ENCODE data around the gene ABCA12.

GRCh38 chr2:215032153-215032552 is 106.3 kb downstream of the ABCA12 start:
- TF ChIP-seq, protein P1, sequence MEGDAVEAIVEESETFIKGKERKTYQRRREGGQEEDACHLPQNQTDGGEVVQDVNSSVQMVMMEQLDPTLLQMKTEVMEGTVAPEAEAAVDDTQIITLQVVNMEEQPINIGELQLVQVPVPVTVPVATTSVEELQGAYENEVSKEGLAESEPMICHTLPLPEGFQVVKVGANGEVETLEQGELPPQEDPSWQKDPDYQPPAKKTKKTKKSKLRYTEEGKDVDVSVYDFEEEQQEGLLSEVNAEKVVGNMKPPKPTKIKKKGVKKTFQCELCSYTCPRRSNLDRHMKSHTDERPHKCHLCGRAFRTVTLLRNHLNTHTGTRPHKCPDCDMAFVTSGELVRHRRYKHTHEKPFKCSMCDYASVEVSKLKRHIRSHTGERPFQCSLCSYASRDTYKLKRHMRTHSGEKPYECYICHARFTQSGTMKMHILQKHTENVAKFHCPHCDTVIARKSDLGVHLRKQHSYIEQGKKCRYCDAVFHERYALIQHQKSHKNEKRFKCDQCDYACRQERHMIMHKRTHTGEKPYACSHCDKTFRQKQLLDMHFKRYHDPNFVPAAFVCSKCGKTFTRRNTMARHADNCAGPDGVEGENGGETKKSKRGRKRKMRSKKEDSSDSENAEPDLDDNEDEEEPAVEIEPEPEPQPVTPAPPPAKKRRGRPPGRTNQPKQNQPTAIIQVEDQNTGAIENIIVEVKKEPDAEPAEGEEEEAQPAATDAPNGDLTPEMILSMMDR (IDR thresholded peaks at IDR 0.05), result no peak
- TF ChIP-seq POLR2A (IDR thresholded peaks at IDR 0.05), result no peak
- no peak for TF ChIP-seq POLR2AphosphoS5 (IDR thresholded peaks at IDR 0.05; ENCODE audit: insufficient read depth in 1 of 2, low read depth in 1 of 2)

Data from vagina (tissue), 2 donors.